Mucosa of rectum (tissue), 2 donors: Measurements from ENCODE around the gene MYCBP2.
A peak's percentile ranks its signal among the peaks of the same experiment; 100 is the strongest.

Source experiments
- H3K27ac ChIP-seq, 2 donors: one replicate each; pipeline ENCODE4 v1.7.0; 2013; ENCODE audit warnings: inconsistent platforms in 2 of 2, low read depth in 2 of 2, low read length in 2 of 2
- H3K27me3 ChIP-seq, 2 donors: one replicate each; pipeline ENCODE4 v1.7.0; 2013; ENCODE audit warnings: low read length in 2 of 2; ENCODE audit not compliant: control insufficient read depth in 2 of 2, insufficient read depth in 2 of 2
- H3K36me3 ChIP-seq, 2 donors: one replicate each; pipeline ENCODE4 v1.7.0; 2013; ENCODE audit warnings: low read length in 2 of 2; ENCODE audit not compliant: control insufficient read depth in 2 of 2, insufficient read depth in 2 of 2
- H3K4me1 ChIP-seq, 2 donors: one replicate each; pipeline ENCODE4 v1.7.0; 2013; ENCODE audit warnings: low read length in 2 of 2, mild to moderate bottlenecking in 1 of 2; ENCODE audit not compliant: control insufficient read depth in 2 of 2, insufficient read depth in 2 of 2
- H3K4me3 ChIP-seq, 2 donors: one replicate each; pipeline ENCODE4 v1.7.0; 2013; ENCODE audit warnings: low read length in 2 of 2
- H3K9ac ChIP-seq, 2 donors: one replicate each; pipeline ENCODE4 v1.7.0; 2013; ENCODE audit warnings: low read length in 2 of 2, low read depth in 1 of 2, mild to moderate bottlenecking in 1 of 2
- H3K9me3 ChIP-seq, 2 donors: one replicate each; pipeline ENCODE4 v1.7.0; 2013; ENCODE audit warnings: low read length in 2 of 2; ENCODE audit not compliant: control insufficient read depth in 2 of 2
- donor health status: healthy.
- donor health status: Normal muscosa, but diverticular disease.

MYCBP2 gene

DNA sequence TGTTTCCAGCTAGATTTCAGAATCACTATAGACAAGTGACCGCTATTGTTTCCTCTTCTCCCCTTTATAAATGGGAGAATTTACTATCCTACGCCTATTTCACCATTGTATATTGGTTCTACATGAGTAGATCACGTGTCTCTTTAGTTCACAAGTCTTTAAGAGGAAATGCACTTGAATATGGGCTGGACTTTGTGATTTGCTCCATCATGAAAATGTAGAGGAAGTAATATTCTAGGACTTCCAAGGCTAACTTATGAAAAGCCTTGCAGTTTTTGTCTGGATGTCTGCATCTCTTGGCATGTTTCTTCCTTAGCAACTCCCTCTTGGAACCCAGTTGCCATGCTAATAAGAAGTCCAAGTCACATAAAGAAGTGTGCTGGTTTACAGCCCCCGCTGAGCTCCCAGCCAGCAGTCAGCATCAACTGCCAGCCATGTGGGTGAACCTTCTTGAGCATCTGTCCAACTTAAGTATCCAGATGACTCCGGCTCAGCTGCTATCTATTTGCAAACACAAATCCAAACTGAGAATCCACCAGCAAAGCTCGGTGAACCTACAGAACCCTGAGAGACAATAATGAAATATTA is 295.1 kb downstream of the MYCBP2 start:
- no peak overlapping the region for H3K4me3 ChIP-seq
- H3K27me3 ChIP-seq = no peaks in the 10 kb centered on the region
- no peaks in the 10 kb centered on the region for H3K9me3 ChIP-seq
- H3K27ac ChIP-seq = no peak overlapping the region
- H3K4me1 ChIP-seq = peaks cover 0 to 4% of the 10 kb centered on the region in 2 donors
- H3K36me3 ChIP-seq = no peaks in the 10 kb centered on the region
- H3K9ac ChIP-seq = no peak overlapping the region

DNA sequence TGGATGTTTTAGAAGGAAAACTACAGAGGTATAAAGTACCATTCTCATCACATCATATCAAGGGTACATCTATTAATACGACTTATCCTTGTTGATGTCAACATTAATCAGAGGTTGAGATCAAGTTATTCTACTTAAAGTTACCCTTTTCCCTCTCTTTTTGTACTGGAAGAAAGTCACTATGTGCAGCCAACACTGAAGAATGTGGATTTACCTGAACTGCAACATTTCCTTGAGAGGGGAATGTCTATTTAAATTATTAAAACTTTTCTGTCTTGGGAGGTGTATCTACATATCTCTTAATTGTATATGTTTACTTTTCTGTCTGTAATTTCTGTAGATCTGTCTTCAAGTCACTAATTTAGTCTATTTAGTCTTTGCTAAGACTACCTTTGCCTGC is 297.5 kb downstream of the MYCBP2 start:
- Histone ChIP-seq H3K4me3 (no peak overlapping the region), H3K9me3 (no peaks in the 10 kb centered on the region), H3K9ac (no peak overlapping the region), H3K27ac (no peak overlapping the region), H3K27me3 (no peaks in the 10 kb centered on the region), H3K36me3 (no peaks in the 10 kb centered on the region), H3K4me1 (peaks cover 0 to 11% of the 10 kb centered on the region in 2 donors)

DNA sequence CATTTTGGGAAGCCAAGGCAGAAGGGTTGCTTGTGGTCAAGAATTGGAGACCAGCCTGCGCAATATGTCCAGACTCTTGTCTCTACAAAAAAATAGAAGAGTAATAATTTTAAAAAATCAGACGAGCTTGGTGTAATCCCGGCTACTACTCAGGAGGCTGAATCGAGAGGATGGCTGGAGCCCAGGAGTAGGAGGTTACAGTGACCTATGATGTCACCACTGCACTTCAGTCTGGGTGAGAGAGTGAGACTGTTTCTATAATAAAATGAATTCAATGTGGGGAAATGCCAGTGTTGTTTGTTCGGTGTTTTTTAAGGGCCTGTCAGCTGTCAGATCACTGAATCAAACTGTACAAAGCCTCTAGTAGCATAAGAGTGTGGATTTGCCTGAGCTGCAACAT is 298.7 kb downstream of the MYCBP2 start:
- Histone ChIP-seq H3K27ac (no peak overlapping the region), H3K36me3 (no peaks in the 10 kb centered on the region), H3K27me3 (no peaks in the 10 kb centered on the region), H3K4me3 (no peak overlapping the region), H3K9me3 (no peaks in the 10 kb centered on the region), H3K9ac (no peak overlapping the region), H3K4me1 (peaks cover 5 to 20% of the 10 kb centered on the region in 2 donors)

DNA sequence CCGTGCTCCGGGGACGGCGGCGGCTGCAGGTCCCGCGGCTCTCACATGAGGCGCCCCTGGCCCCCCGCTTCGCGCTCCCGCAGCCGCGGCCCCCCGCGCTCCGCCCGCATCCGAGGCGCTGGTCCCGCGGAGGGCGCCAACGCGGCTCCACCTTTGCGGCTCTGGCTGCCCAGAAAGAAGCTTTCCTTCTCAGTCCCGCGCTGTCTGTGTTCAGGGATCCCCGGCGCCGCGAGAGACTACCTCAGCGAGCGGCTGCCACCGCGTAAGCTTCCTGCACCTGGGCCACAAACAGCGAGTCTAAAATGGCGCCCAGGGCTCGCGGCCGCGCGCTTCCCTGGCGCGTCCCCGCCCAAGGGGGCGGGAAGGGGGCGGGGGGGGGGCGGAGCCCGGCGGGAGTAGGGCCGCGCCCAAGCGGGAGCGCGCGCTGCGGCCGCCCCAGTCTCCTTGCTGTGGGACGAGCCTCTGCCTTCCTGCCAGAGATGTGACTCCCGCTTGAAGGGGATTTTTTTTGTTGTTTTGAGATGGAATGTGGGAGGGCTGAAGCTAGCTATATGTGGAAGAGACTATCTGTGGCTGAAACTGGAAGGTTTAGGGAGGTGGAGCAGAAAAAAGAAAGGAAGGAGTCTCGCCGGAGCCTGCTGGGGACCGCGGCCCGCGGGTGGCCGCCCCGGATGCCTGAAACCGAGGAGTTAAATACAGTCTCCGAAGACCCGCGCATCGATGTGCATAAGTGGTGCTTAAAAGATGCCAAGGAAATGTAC is 299.9 kb downstream of the MYCBP2 start, which contains the start of gene FBXL3:
TSS of gene FBXL3 (minus strand) at position 299 of the 761 bp plus-strand sequence. CDS start 5,299 bp downstream, outside the sequence.
- Histone ChIP-seq H3K27ac (peak within 1 kb of the TSS; percentile 100), H3K9ac (peak within 1 kb of the TSS; percentile 89 to 100), H3K36me3 (no peaks in the 10 kb centered on the region), H3K27me3 (no peaks in the 10 kb centered on the region), H3K4me1 (peaks cover 5 to 29% of the 10 kb centered on the region in 2 donors), H3K4me3 (peak within 1 kb of the TSS; percentile 90), H3K9me3 (no peaks in the 10 kb centered on the region)

DNA sequence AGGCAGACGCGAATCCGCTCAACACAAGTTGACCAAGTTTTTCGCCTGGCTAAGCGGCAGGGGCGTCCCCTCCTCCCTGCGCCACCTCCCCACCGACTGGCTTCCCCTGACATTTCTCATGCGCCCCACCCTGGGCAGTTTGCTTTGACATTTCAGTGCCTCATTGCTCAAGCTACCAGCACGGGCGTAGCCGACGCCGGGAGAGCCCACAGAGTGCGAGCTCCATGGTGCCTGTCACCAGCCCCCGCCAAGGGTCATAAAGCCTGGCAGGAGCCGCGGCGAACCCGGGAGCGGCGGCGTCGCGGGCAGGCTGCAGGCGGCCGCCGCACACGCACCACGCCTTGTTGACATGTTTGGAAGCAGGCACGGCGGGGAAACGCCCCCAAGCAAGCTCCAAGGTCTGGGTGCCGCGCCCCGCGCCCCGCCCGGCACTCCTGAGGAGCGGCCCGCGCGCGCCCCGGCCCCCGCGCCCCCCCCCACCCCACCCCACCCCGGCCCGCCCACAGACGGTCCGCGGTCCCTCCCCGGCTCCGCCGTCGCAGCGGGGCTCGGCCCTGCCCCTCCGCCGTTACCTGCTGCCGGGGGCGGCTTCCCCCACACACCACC is 300.5 kb downstream of the MYCBP2 start:
- Histone ChIP-seq H3K9ac (peak overlapping the region; percentile 89 to 100), H3K4me3 (peak overlapping the region; percentile 90), H3K4me1 (peaks cover 8 to 32% of the 10 kb centered on the region in 2 donors), H3K27ac (peak overlapping the region; percentile 100), H3K27me3 (no peaks in the 10 kb centered on the region), H3K9me3 (no peaks in the 10 kb centered on the region), H3K36me3 (no peaks in the 10 kb centered on the region)

DNA sequence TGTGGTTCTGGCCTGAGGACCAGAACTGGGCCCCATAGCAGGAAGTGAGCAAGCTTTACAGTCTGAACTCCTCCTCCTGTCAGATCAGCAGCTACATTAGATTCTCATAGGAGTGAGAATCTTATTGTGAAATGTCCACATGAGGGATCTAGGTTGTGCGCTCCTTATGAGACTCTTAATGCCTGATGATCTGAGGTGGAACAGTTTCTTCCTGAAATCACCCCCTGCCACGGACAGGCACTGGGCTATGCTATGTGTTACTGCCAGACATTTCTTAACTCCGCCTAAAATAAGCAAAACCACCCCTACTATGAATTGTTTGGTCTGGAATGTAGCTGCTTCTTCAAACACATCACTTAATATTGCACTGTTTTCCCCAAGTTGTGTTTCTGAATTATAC is 304.6 kb downstream of the MYCBP2 start:
- Histone ChIP-seq H3K27ac (no peak overlapping the region), H3K27me3 (no peaks in the 10 kb centered on the region), H3K4me1 (peaks cover 14 to 47% of the 10 kb centered on the region in 2 donors), H3K4me3 (no peak overlapping the region), H3K9ac (no peak overlapping the region), H3K9me3 (no peaks in the 10 kb centered on the region), H3K36me3 (peaks cover 8% of the 10 kb centered on the region in 2 donors)

DNA sequence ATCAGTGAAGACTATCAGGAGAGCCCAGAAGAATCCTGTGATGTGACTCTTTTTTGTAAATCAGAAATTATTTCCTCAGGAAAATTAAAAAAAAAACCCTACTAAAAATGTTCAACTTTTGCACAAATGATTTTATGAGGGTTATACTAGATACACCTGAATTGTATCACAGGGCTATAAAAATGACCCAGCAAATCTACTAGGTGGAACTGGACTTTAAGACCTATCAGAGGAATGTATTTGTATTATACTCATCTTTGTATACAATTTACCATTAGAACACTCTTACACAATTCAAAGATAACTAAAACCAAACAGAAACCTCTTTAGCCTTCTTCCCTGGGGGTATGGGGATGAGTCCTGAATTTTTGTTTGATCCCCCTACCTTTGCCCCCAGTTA is 307.1 kb downstream of the MYCBP2 start:
- Histone ChIP-seq H3K27ac (peak overlapping the region in 1 of 2 donors; percentile 34), H3K9me3 (no peaks in the 10 kb centered on the region), H3K9ac (no peak overlapping the region), H3K27me3 (no peaks in the 10 kb centered on the region), H3K4me3 (no peak overlapping the region), H3K4me1 (peaks cover 16 to 42% of the 10 kb centered on the region in 2 donors), H3K36me3 (peaks cover 31 to 34% of the 10 kb centered on the region in 2 donors)

DNA sequence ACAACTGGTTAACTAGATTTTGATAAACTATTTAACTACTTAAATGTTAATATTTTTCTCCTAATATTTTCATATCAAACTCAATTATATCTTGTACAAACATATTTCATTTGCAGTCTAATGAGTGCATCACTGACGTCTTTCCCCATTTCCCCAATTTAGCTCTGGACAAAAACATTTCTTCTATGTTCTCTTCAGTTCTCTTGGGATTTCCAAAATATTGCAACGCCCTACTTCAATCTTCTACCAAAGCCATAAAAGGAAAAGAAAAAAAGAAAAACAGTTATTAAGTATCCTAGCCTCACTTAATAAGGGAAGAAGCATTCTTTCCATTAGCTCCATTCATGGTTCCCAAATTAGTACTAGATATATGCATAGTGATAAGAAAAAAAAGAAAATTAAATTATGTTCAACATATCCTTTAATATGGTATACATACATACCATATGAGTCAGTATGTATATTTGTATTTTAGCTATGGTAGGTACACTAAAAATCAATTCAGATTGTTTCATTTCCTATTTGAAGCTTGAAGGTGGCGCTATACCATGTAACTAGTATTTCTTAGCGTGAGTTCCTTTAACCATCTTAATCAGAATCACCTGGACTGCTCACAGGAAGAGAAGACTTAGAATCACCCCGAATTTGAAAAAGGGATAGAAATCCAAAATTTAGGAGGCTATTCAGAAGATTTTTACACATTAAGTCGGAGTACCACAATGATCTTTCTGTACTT is 309.8 kb downstream of the MYCBP2 start:
- no peak overlapping the region for H3K4me3 ChIP-seq
- H3K9me3 ChIP-seq = no peaks in the 10 kb centered on the region
- H3K27ac ChIP-seq = no peak overlapping the region
- peaks cover 21 to 27% of the 10 kb centered on the region in 2 donors for H3K4me1 ChIP-seq
- H3K27me3 ChIP-seq = no peaks in the 10 kb centered on the region
- H3K36me3 ChIP-seq = peaks cover 55 to 56% of the 10 kb centered on the region in 2 donors
- H3K9ac ChIP-seq = no peak overlapping the region

DNA sequence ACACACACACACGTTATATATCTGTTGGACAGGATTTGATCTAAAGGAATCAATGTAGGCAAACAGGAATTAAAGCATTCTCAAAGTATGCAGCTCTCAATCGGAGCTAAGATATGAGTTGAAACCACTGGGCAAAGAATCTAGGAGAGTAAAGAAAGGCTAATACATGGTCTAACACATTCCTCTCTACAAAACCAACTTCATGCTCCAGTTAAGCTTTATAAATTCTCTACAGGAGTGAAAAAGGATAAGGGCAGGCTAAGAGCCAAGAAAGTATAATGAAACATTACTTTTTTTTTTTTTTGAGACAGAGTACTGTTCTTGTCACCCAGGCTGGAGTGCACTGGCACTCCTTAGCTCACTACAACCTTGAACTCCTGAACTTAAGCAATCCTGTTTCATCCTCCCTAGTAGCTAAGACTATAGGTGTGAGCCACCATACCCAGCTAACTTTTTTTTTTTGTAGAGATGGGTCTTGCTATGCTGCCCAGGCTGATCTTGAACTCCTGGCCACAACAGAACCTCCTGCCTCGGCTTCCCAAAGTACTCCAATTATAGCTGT is 310.6 kb downstream of the MYCBP2 start:
- Histone ChIP-seq H3K4me1 (peaks cover 17 to 23% of the 10 kb centered on the region in 2 donors), H3K4me3 (no peak overlapping the region)

More for the DNA sequence above, 310.6 kb downstream of the MYCBP2 start:
- Histone ChIP-seq H3K36me3 (peaks cover 63% of the 10 kb centered on the region in 2 donors), H3K9ac (no peak overlapping the region), H3K9me3 (no peaks in the 10 kb centered on the region), H3K27ac (peak overlapping the region in 1 of 2 donors; percentile 18), H3K27me3 (no peaks in the 10 kb centered on the region)
